NCI-H2227 (cell line): ENCODE data around the gene TNFSF12.
A peak's percentile ranks its signal among the peaks of the same experiment; 100 is the strongest.

Experiments
- DNase-seq: peaks from one replicate; lab custom pipeline; 2025; ENCODE audit not compliant: unreplicated experiment; lab: John Stamatoyannopoulos, UW

Gene TNFSF12

DNA sequence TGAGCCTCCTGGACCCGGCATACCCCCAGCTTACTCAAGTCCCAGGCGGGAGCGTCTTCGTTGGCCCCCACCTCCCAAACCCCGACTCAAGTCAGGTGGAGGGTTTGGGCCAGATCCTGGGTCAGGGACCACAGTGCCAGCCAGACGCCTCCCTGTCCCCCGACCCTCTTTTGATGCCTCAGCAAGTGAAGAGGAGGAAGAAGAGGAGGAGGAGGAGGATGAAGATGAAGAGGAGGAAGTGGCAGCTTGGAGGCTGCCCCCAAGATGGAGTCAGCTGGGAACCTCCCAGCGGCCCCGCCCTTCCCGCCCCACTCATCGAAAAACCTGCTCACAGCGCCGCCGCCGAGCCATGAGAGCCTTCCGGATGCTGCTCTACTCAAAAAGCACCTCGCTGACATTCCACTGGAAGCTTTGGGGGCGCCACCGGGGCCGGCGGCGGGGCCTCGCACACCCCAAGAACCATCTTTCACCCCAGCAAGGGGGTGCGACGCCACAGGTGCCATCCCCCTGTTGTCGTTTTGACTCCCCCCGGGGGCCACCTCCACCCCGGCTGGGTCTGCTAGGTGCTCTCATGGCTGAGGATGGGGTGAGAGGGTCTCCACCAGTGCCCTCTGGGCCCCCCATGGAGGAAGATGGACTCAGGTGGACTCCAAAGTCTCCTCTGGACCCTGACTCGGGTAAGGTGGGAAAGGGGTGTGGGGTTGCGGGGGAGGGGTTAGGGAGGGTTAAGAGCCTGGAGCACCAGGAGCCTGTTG, 14.4 kb downstream of the TNFSF12 start:
- DNase-seq, result no peak

DNA sequence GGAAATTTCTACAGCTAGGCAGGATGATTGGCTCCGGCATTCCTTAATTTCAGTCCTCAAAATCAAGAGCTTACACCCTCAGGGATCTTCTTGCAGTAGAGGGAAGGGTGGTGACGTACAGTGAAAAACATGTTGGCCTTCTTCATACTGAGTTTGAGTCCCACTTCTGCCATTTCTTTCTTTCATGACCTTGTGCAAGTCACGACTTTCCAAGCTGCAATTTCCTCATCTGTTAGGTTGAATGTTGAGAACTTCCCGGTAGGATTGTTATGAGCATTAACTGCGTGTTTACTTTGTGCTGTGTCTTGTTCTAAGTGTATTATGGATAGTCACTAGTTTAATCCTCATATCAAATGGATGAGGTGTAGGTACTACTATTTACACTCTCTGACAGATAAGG, 20.7 kb downstream of the TNFSF12 start:
- no peak for DNase-seq

- no peak for DNase-seq
Observed at GRCh38 chr17:7570351-7570750, 21.5 kb downstream of the TNFSF12 start.

DNA sequence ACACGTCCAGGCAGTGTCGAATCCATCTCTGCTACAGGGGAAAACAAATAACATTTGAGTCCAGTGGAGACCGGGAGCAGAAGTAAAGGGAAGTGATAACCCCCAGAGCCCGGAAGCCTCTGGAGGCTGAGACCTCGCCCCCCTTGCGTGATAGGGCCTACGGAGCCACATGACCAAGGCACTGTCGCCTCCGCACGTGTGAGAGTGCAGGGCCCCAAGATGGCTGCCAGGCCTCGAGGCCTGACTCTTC, 23.4 kb downstream of the TNFSF12 start:
- no peak for DNase-seq

GRCh38 chr17:7572588-7573323, 23.9 kb downstream of the TNFSF12 start:
- peak; percentile 98 for DNase-seq

GRCh38 chr17:7573324-7574080, 24.6 kb downstream of the TNFSF12 start:
- DNase-seq, result peak; percentile 91

- no peak for DNase-seq
Observed at GRCh38 chr17:7574176-7574953, 25.5 kb downstream of the TNFSF12 start.

DNA sequence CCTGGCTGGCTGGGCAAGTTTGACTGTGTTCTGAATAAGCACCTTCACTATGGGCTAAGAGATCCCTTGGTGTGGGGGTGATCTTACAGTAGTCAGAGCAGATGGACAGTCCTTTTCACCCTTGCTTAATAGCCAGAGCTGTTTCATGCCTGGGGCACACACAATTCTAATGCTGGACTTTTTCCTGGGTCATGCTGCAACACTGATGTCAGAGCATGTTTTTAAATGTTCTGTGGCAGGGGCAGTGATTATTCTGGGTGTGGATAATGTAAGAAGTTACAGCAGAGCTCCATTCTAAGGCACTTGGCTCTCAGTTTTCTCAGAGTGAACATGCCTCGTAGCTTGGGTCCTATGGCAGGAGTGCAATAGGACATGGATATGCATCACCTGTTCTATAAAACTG, 26.6 kb downstream of the TNFSF12 start:
- no peak for DNase-seq

DNA sequence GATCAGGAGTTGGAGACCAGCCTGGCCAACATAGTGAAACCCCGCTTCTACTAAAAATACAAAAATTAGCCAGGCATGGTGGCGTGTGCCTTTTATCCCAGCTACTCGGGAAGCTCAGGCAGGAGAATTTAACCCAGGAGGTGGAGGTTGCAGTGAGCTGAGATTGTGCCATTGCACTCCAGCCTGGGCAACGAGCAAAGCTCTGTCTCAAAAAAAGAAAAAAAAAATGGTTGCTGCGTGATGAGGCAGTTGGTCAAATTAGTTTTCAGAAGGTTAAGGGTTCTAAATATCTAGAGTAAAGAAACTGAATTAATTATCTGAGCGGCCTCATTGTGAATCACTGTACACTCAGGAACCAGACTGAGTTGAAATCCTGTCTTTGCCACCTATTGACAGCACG, 27.1 kb downstream of the TNFSF12 start:
- no peak for DNase-seq

GRCh38 chr17:7576432-7576937, 27.6 kb downstream of the TNFSF12 start:
- no peak for DNase-seq

- DNase-seq, result no peak
Observed at GRCh38 chr17:7577327-7578199, 28.7 kb downstream of the TNFSF12 start.

DNA sequence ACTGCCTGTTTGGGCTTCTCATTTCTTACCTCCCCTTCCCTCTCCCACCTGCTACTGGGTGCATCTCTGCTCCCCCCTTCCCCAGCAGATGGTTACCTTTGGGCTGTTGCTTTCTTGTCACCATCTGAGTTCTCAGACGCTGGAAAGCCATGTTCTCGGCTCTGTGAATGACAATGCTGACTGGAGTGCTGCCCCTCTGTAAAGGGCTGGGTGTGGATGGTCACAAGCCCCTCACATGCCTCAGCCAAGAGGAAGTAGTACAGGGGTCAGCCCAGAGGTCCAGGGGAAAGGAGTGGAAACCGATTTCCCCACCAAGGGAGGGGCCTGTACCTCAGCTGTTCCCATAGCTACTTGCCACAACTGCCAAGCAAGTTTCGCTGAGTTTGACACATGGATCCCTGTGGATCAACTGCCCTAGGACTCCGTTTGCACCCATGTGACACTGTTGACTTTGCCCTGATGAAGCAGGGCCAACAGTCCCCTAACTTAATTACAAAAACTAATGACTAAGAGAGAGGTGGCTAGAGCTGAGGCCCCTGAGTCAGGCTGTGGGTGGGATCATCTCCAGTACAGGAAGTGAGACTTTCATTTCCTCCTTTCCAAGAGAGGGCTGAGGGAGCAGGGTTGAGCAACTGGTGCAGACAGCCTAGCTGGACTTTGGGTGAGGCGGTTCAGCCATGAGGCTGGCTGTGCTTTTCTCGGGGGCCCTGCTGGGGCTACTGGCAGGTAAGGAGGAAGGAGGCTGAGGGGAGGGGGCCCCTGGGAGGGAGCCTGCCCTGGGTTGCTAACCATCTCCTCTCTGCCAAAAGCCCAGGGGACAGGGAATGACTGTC, 30.4 kb downstream of the TNFSF12 start, which contains the start of gene CD68:
CD68 (plus strand) TSS at position 638 of the 833 bp plus-strand sequence; CDS start at position 678, 40 bp downstream.
- DNase-seq, result peak; percentile 16

DNA sequence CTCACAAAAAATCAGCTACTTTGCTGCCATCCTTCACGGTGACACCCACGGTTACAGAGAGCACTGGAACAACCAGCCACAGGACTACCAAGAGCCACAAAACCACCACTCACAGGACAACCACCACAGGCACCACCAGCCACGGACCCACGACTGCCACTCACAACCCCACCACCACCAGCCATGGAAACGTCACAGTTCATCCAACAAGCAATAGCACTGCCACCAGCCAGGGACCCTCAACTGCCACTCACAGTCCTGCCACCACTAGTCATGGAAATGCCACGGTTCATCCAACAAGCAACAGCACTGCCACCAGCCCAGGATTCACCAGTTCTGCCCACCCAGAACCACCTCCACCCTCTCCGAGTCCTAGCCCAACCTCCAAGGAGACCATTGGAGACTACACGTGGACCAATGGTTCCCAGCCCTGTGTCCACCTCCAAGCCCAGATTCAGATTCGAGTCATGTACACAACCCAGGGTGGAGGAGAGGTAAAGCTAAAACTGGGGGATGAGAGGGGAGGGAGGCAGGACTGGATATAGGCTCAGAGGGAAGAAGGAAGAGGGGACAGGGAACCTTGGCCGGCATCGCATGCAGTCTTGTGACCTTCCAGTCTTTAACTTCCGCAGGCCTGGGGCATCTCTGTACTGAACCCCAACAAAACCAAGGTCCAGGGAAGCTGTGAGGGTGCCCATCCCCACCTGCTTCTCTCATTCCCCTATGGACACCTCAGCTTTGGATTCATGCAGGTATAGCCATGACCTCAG, 31.2 kb downstream of the TNFSF12 start:
- DNase-seq, result no peak

GRCh38 chr17:7580604-7581575, 32.0 kb downstream of the TNFSF12 start:
- no peak for DNase-seq

DNA sequence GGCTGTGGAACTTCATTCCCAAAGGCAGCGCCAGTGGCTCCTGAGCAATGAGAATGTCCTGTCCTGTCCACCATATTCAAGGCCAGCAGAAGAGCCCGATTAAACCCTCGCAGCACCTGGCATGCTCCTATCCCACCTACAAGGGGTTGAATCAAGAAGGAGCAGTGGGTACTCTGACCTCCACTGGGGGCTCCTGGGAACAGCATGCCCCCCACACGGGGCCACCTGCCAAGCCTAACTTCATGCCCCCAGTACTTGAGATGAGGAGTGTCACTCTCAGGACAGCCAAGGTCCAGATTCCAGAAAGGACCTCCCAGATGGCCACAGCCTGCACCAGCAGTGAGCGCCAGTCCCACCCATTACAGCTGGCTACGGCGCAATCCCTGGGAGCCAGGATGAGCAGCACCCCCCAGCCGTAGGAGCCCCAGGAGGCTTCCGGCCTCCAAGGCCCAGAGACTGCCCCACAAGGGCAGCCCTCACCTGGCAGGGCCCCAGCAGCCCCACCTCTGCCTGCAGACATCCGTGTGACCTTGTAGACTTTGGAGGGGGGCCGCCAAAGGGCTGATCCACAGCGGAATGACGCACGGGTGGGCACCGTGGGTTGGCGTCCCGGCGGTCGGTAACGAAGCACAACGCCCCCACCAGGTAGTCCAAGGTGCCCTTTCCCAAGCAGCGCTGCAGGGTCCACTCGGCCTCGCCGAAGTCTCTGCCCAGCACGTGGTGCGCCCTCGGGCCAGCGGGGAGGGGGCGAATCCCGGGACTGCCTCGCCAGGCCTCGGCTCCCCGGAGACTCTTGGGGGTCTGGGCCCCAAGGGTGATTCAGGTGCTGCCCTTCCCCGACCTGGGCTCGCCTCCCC, 33.8 kb downstream of the TNFSF12 start:
- DNase-seq, result no peak
